Spleen (tissue), 7 donors: ENCODE measurements around the gene FBLN7.

Source experiments
- CTCF ChIP-seq, 11 experiments: fragments of 200-600 bp in 7 of 11; fragments of 450-650 bp in 4 of 11; sonication (generic) in 4 of 11; IDR thresholded peaks in 8 of 11; conservative IDR thresholded peaks in 3 of 11; 1 replicate in 7 of 11; 2 replicates in 4 of 11; pipeline versions ENCODE4 v1.4.0 to v1.8.0; 2016 to 2021; ENCODE audit warnings: antibody characterized with exemption in 11 of 11, inconsistent platforms in 4 of 11, mild to moderate bottlenecking in 1 of 11
- POLR2A ChIP-seq, 3 donors: fragments of 450-650 bp; IDR thresholded peaks; one replicate each; pipeline ENCODE4 v1.5.1; 2017; ENCODE audit warnings: antibody characterized with exemption in 3 of 3, mild to moderate bottlenecking in 1 of 3
- donor health status: DM: no; HTN: no; CAD: no; lungs with moderate emphysema.
- donor health status: DM: no; HTN: no; CAD: no.
- donor health status: DM: no; HTN: no; CAD: no.

- TF ChIP-seq POLR2A (IDR thresholded peaks at IDR 0.05) (no peak), CTCF (IDR thresholded peaks at IDR 0.05 in 8 of 11, conservative IDR thresholded peaks at IDR 0.05 in 3 of 11) (no peak)
Observed at GRCh38 chr2:112216167-112216566, 78.0 kb downstream of the FBLN7 start.
